ENCODE results near the gene THY1.

Gene THY1

GRCh38 chr11:119422809-119423508 lies at the start of gene THY1:
THY1 (minus strand) TSS chr11:119423172; CDS start chr11:119420905, 2,267 bp downstream.
- Histone ChIP-seq H3K4me3 (ENCODE audit: low read depth, low read length) (peak within 1 kb of the TSS; percentile 50), H3K9me3 (ENCODE audit: severe bottlenecking) (no peaks in the 10 kb centered on the region), H3K27me3 (ENCODE audit: insufficient read depth, low read depth, severe bottlenecking) (no peaks in the 10 kb centered on the region), H3K27ac (no peak within 1 kb of the TSS), H3K36me3 (no peaks in the 10 kb centered on the region)
- DNase-seq = no peak
- TF ChIP-seq CTCF (IDR thresholded peaks at IDR 0.05; ENCODE audit: low read depth, low read length) = no peak

GRCh38 chr11:119472186-119472855 lies 49.3 kb upstream of the THY1 start:
- peak; percentile 41 for DNase-seq
- H3K27ac ChIP-seq = no peak overlapping the region
- no peaks in the 10 kb centered on the region for H3K27me3 ChIP-seq (ENCODE audit: insufficient read depth, low read depth, severe bottlenecking)
- H3K36me3 ChIP-seq = no peaks in the 10 kb centered on the region
- H3K4me3 ChIP-seq (ENCODE audit: low read depth, low read length) = no peak overlapping the region
- TF ChIP-seq CTCF (IDR thresholded peaks at IDR 0.05; ENCODE audit: low read depth, low read length) = no peak
- no peaks in the 10 kb centered on the region for H3K9me3 ChIP-seq (ENCODE audit: severe bottlenecking)

- Histone ChIP-seq H3K27ac (no peak overlapping the region), H3K4me3 (ENCODE audit: low read depth, low read length) (no peak overlapping the region), H3K9me3 (ENCODE audit: severe bottlenecking) (no peaks in the 10 kb centered on the region), H3K36me3 (no peaks in the 10 kb centered on the region), H3K27me3 (ENCODE audit: insufficient read depth, low read depth, severe bottlenecking) (no peaks in the 10 kb centered on the region)
- no peak for DNase-seq
- no peak for TF ChIP-seq CTCF (IDR thresholded peaks at IDR 0.05; ENCODE audit: low read depth, low read length)
Observed at GRCh38 chr11:119471329-119471728, 48.4 kb upstream of the THY1 start.

- TF ChIP-seq CTCF (IDR thresholded peaks at IDR 0.05; ENCODE audit: low read depth, low read length) = no peak
- DNase-seq = no peak
- no peak overlapping the region for H3K4me3 ChIP-seq (ENCODE audit: low read depth, low read length)
- no peak overlapping the region for H3K27ac ChIP-seq
- H3K36me3 ChIP-seq = no peaks in the 10 kb centered on the region
- H3K27me3 ChIP-seq (ENCODE audit: insufficient read depth, low read depth, severe bottlenecking) = no peaks in the 10 kb centered on the region
- no peaks in the 10 kb centered on the region for H3K9me3 ChIP-seq (ENCODE audit: severe bottlenecking)
Observed at GRCh38 chr11:119470317-119471291, 47.6 kb upstream of the THY1 start.

GRCh38 chr11:119469506-119469905 lies 46.5 kb upstream of the THY1 start:
- Histone ChIP-seq H3K9me3 (ENCODE audit: severe bottlenecking) (no peaks in the 10 kb centered on the region), H3K36me3 (no peaks in the 10 kb centered on the region), H3K27me3 (ENCODE audit: insufficient read depth, low read depth, severe bottlenecking) (no peaks in the 10 kb centered on the region), H3K27ac (no peak overlapping the region), H3K4me3 (ENCODE audit: low read depth, low read length) (no peak overlapping the region)
- no peak for TF ChIP-seq CTCF (IDR thresholded peaks at IDR 0.05; ENCODE audit: low read depth, low read length)
- DNase-seq = no peak
